OCI-LY1 (cell line): ENCODE results near the gene CABS1.

Experiments
- H2AFZ ChIP-seq: fragments of 200-600 bp; sonication (generic), shearing (Covaris generic); 2 replicates; pipeline ENCODE4 v1.6.0; 2014; ENCODE audit warnings: antibody characterized with exemption, mild to moderate bottlenecking, low read length
- H3F3A ChIP-seq: fragments of 200-600 bp; sonication (generic), shearing (Covaris generic); 2 replicates; pipeline ENCODE4 v1.6.0; 2014; ENCODE audit warnings: mild to moderate bottlenecking, antibody characterized with exemption, low read length, moderate library complexity; ENCODE audit not compliant: insufficient read depth
- H3K27ac ChIP-seq: fragments of 200-600 bp; sonication (generic); 2 replicates; pipeline ENCODE4 v1.5.1; 2014; ENCODE audit warnings: low read length, mixed run types, mild to moderate bottlenecking, low read depth; ENCODE audit not compliant: poor library complexity, severe bottlenecking
- H3K27me3 ChIP-seq: fragments of 200-600 bp; sonication (generic); 2 replicates; pipeline ENCODE4 v1.6.0; 2014; ENCODE audit warnings: antibody characterized with exemption, mild to moderate bottlenecking, low read length, moderate library complexity; ENCODE audit not compliant: insufficient read depth
- H3K36me3 ChIP-seq: fragments of 200-600 bp; sonication (generic); 2 replicates; pipeline ENCODE4 v1.6.1; 2014; ENCODE audit warnings: mild to moderate bottlenecking, antibody characterized with exemption, low read length, moderate library complexity, mixed read lengths; ENCODE audit not compliant: insufficient read depth
- H3K4me1 ChIP-seq: fragments of 200-600 bp; sonication (generic); 2 replicates; pipeline ENCODE4 v1.5.1; 2014; ENCODE audit warnings: mild to moderate bottlenecking, low read length, moderate library complexity; ENCODE audit not compliant: insufficient read depth, severe bottlenecking
- H3K4me2 ChIP-seq: fragments of 200-600 bp; sonication (generic), shearing (Covaris generic); 2 replicates; pipeline ENCODE4 v1.6.1; 2014; ENCODE audit warnings: low read length
- H3K4me3 ChIP-seq: fragments of 200-600 bp; sonication (generic); 2 replicates; pipeline ENCODE4 v1.5.1; 2014; ENCODE audit warnings: low read length, low read depth, mild to moderate bottlenecking, mixed read lengths; ENCODE audit not compliant: poor library complexity, severe bottlenecking
- H3K79me2 ChIP-seq: fragments of 200-600 bp; shearing (Covaris generic); 2 replicates; pipeline ENCODE4 v1.6.1; 2016; ENCODE audit warnings: mixed run types, low read length, mixed read lengths; ENCODE audit not compliant: insufficient read depth
- H3K9ac ChIP-seq: fragments of 200-600 bp; sonication (generic), shearing (Covaris generic); 2 replicates; pipeline ENCODE4 v1.6.1; 2014; ENCODE audit warnings: mild to moderate bottlenecking, low read length, mixed read lengths
- H3K9me2 ChIP-seq: fragments of 200-600 bp; sonication (generic), shearing (Covaris generic); 2 replicates; pipeline ENCODE4 v1.6.1; 2014; ENCODE audit warnings: low read depth, mild to moderate bottlenecking, low read length, mixed read lengths
- H3K9me3 ChIP-seq: fragments of 200-600 bp; shearing (Covaris generic); 2 replicates; pipeline ENCODE4 v1.6.1; 2014; ENCODE audit warnings: low read length, mixed read lengths
- H4K20me1 ChIP-seq: fragments of 200-600 bp; sonication (generic), shearing (Covaris generic); 2 replicates; pipeline ENCODE4 v1.6.0; 2016; ENCODE audit warnings: mild to moderate bottlenecking, low read length; ENCODE audit not compliant: insufficient read depth
- EZH2 ChIP-seq: fragments of 200-600 bp; sonication (generic), shearing (Covaris generic); IDR thresholded peaks from 2 replicates; pipeline ENCODE4 v1.8.0; 2017; ENCODE audit warnings: borderline replicate concordance, mixed run types, mild to moderate bottlenecking, antibody characterized with exemption, low read length, moderate library complexity, mixed read lengths
- TF ChIP-seq, protein P1 (sequence below): fragments of 200-600 bp; sonication (generic), shearing (Covaris generic); IDR thresholded peaks from 2 replicates; pipeline ENCODE4 v1.5.1; 2017; ENCODE audit warnings: mild to moderate bottlenecking, antibody characterized with exemption, low read length, moderate library complexity, mixed read lengths

CABS1 gene

GRCh38 chr4:70382691-70383181, 48.0 kb downstream of the CABS1 start, which contains the start of gene SMR3B:
SMR3B (plus strand) TSS chr4:70383131; CDS start chr4:70384511, 1,380 bp downstream.
- TF ChIP-seq, protein P1, sequence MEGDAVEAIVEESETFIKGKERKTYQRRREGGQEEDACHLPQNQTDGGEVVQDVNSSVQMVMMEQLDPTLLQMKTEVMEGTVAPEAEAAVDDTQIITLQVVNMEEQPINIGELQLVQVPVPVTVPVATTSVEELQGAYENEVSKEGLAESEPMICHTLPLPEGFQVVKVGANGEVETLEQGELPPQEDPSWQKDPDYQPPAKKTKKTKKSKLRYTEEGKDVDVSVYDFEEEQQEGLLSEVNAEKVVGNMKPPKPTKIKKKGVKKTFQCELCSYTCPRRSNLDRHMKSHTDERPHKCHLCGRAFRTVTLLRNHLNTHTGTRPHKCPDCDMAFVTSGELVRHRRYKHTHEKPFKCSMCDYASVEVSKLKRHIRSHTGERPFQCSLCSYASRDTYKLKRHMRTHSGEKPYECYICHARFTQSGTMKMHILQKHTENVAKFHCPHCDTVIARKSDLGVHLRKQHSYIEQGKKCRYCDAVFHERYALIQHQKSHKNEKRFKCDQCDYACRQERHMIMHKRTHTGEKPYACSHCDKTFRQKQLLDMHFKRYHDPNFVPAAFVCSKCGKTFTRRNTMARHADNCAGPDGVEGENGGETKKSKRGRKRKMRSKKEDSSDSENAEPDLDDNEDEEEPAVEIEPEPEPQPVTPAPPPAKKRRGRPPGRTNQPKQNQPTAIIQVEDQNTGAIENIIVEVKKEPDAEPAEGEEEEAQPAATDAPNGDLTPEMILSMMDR, result no peak
- TF ChIP-seq EZH2, result no peak

More at GRCh38 chr4:70382691-70383181, 48.0 kb downstream of the CABS1 start, which contains the start of gene SMR3B:
- Histone ChIP-seq H3F3A (no peaks in the 10 kb centered on the region), H3K4me3 (no peak within 1 kb of the TSS), H2AFZ (no peak within 1 kb of the TSS), H3K79me2 (no peaks in the 10 kb centered on the region), H3K4me2 (no peak within 1 kb of the TSS), H3K27me3 (no peaks in the 10 kb centered on the region), H3K36me3 (no peaks in the 10 kb centered on the region), H3K9me2 (no peaks in the 10 kb centered on the region), H3K9me3 (no peaks in the 10 kb centered on the region), H3K27ac (no peak within 1 kb of the TSS), H4K20me1 (no peaks in the 10 kb centered on the region), H3K9ac (no peak within 1 kb of the TSS), H3K4me1 (peaks cover 15% of the 10 kb centered on the region)
